HEK293 (cell line): ENCODE measurements around the gene APBA1.

ENCODE experiments used
- ATF2 ChIP-seq: fragments of 450-650 bp; formaldehyde crosslinking; IDR thresholded peaks from 2 replicates; pipeline ENCODE4 v1.5.1; 2016; ENCODE audit warnings: missing biosample characterization, missing genetic modification characterization, low read depth
- CTCF ChIP-seq: fragments of 450-650 bp; formaldehyde crosslinking; IDR thresholded peaks from 2 replicates; pipeline ENCODE4 v1.5.1; 2016; ENCODE audit warnings: missing biosample characterization, missing genetic modification characterization

- TF ChIP-seq ATF2: no peak
- TF ChIP-seq CTCF (tag by site-specific recombination): no peak
Measured at GRCh38 chr9:69456201-69456600, 216.0 kb downstream of the APBA1 start.
